Astrocyte (in vitro differentiated cells and primary cell): Measurements from ENCODE around the gene FAXC. TPM values are rescaled to one million over a fixed set of nuclear protein-coding genes. Genes with fewer than 3 reads are reported as not detected.

Source experiments
- DNase-seq: peaks from one replicate; pipeline ENCODE4 v3.0.0-alpha.2; 2010; ENCODE audit warnings: low read depth
- FAIRE-seq: peaks from 2 replicates; lab custom pipeline; 2011; peaks lifted over from hg19 to GRCh38; lab: Jason Lieb, UNC
- H2AFZ ChIP-seq: 2 replicates; pipeline ENCODE4 v1.6.0; 2012; ENCODE audit warnings: low read depth, low read length, inconsistent platforms
- H3K27ac ChIP-seq: 2 replicates; pipeline ENCODE4 v1.5.1; 2011; ENCODE audit warnings: low read depth, low read length, inconsistent platforms
- H3K27me3 ChIP-seq: 2 replicates; pipeline ENCODE4 v1.6.0; 2011; ENCODE audit warnings: low read length, inconsistent platforms; ENCODE audit not compliant: insufficient read depth
- H3K36me3 ChIP-seq: 2 replicates; pipeline ENCODE4 v1.5.1; 2011; ENCODE audit warnings: low read length, inconsistent platforms; ENCODE audit not compliant: insufficient read depth
- H3K4me1 ChIP-seq: 2 replicates; pipeline ENCODE4 v1.5.1; 2011; ENCODE audit warnings: low read length, inconsistent platforms; ENCODE audit not compliant: insufficient read depth
- H3K4me2 ChIP-seq: 2 replicates; pipeline ENCODE4 v1.6.0; 2012; ENCODE audit warnings: low read length, inconsistent platforms
- H3K4me3 ChIP-seq: 2 replicates; pipeline ENCODE4 v1.5.1; 2011; ENCODE audit warnings: low read depth, mild to moderate bottlenecking, low read length, inconsistent platforms; ENCODE audit not compliant: insufficient read depth
- H3K79me2 ChIP-seq: 2 replicates; pipeline ENCODE4 v1.6.0; 2012; ENCODE audit warnings: mild to moderate bottlenecking, low read length, inconsistent platforms; ENCODE audit not compliant: insufficient read depth
- H3K9ac ChIP-seq: 2 replicates; pipeline ENCODE4 v1.6.0; 2012; ENCODE audit warnings: mild to moderate bottlenecking, low read length, inconsistent platforms
- H3K9me3 ChIP-seq: 2 replicates; pipeline ENCODE4 v1.5.1; 2012; ENCODE audit warnings: low read depth, mild to moderate bottlenecking, low read length, inconsistent platforms; ENCODE audit not compliant: insufficient read depth
- H4K20me1 ChIP-seq: 2 replicates; pipeline ENCODE4 v1.6.0; 2012; ENCODE audit warnings: low read length, inconsistent platforms; ENCODE audit not compliant: insufficient read depth
- H3K27ac Mint-ChIP-seq: one replicate; pipeline ENCODE4 v1.8.0; 2021; ENCODE audit warnings: mild to moderate bottlenecking, mixed read lengths; ENCODE audit not compliant: unreplicated experiment
- H3K27me3 Mint-ChIP-seq: one replicate; pipeline ENCODE4 v1.8.0; 2021; ENCODE audit warnings: low read depth, mixed read lengths; ENCODE audit not compliant: unreplicated experiment
- H3K36me3 Mint-ChIP-seq: one replicate; pipeline ENCODE4 v1.8.0; 2021; ENCODE audit warnings: low read depth, mixed read lengths; ENCODE audit not compliant: unreplicated experiment
- H3K4me1 Mint-ChIP-seq: one replicate; pipeline ENCODE4 v1.8.0; 2021; ENCODE audit warnings: low read depth, mixed read lengths; ENCODE audit not compliant: unreplicated experiment
- H3K4me3 Mint-ChIP-seq: one replicate; pipeline ENCODE4 v1.8.0; 2021; ENCODE audit warnings: mild to moderate bottlenecking, moderate library complexity, mixed read lengths; ENCODE audit not compliant: unreplicated experiment
- H3K9me3 Mint-ChIP-seq: one replicate; pipeline ENCODE4 v1.8.0; 2021; ENCODE audit warnings: mild to moderate bottlenecking, mixed read lengths; ENCODE audit not compliant: unreplicated experiment
- EZH2 ChIP-seq: IDR thresholded peaks from 2 replicates; pipeline ENCODE4 v1.6.1; 2012; ENCODE audit warnings: mild to moderate bottlenecking, low read length, inconsistent platforms; ENCODE audit not compliant: insufficient read depth
- total RNA-seq: library from RNA; stranded (reverse); gene quantifications from 2 replicates; pipeline ENCODE4 v1.2.1, GENCODE V29; 2021
- TF ChIP-seq, protein P1 (sequence below): IDR thresholded peaks from 2 replicates; pipeline ENCODE4 v1.5.1; 2011; ENCODE audit warnings: low read depth, mild to moderate bottlenecking, inconsistent platforms, low read length, moderate library complexity; ENCODE audit not compliant: insufficient read depth

Gene FAXC
- total RNA-seq, 1 donor from 2014 or later, result 9.9 TPM

DNA sequence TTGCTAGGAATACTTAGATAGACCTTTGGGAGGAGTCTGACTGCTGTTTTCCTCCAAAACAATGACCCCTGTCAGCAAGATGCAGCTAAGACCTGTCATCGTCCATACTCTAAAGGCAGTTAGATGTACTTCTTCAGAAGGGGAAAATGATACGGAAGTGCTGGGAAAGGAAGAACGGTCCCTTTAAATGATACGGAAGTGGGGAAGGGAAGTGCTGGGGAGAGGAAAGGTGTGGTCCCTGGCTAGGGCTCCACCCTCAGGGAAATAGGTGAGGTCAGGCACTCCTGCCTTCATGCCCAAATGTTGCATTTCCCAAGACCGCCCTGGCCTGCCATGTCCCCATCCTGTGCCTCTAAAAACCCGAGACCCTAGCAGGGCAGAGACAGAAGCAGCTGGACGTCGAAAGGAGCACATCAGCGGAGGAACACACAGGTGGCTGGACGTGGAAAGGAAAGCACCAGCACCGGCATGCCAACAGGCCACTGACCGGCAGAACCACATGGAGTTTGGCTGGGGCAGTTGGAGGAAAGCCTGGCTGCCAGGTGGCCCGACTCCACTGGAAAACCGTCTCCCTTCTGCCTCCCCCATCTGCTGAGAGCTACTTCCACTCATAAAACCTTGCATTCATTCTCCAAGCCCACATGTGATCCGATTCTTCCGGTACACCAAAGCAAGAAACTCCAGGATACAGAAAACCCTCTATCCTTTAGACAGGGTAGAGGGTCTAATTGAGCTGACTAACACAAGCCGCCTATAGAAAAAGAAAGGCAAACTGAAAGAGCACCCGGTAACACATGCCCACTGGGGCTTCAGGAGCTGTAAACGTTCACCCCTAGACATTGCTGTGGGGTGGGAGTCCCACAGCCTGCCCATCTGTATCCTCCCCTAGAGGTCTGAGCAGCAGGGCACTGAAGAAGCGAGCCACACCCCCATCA is 94.6 kb downstream of the FAXC start:
- H3K4me3 ChIP-seq, result no peak overlapping the region
- Mint-ChIP-seq H3K4me3 (no peak overlapping the region), H3K9me3 (peaks cover 4% of the 10 kb centered on the region), H3K36me3 (no peaks in the 10 kb centered on the region), H3K27me3 (peaks cover 3% of the 10 kb centered on the region), H3K4me1 (no peaks in the 10 kb centered on the region), H3K27ac (no peak overlapping the region)
- no peak overlapping the region for H3K9ac ChIP-seq
- no peak overlapping the region for H3K4me2 ChIP-seq
- FAIRE-seq, result no peak
- H3K36me3 ChIP-seq, result no peaks in the 10 kb centered on the region
- no peaks in the 10 kb centered on the region for H4K20me1 ChIP-seq
- H3K9me3 ChIP-seq, result no peaks in the 10 kb centered on the region
- H3K27me3 ChIP-seq, result no peaks in the 10 kb centered on the region
- no peak overlapping the region for H2AFZ ChIP-seq
- TF ChIP-seq, protein P1, sequence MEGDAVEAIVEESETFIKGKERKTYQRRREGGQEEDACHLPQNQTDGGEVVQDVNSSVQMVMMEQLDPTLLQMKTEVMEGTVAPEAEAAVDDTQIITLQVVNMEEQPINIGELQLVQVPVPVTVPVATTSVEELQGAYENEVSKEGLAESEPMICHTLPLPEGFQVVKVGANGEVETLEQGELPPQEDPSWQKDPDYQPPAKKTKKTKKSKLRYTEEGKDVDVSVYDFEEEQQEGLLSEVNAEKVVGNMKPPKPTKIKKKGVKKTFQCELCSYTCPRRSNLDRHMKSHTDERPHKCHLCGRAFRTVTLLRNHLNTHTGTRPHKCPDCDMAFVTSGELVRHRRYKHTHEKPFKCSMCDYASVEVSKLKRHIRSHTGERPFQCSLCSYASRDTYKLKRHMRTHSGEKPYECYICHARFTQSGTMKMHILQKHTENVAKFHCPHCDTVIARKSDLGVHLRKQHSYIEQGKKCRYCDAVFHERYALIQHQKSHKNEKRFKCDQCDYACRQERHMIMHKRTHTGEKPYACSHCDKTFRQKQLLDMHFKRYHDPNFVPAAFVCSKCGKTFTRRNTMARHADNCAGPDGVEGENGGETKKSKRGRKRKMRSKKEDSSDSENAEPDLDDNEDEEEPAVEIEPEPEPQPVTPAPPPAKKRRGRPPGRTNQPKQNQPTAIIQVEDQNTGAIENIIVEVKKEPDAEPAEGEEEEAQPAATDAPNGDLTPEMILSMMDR, result no peak
- TF ChIP-seq EZH2, result no peak
- H3K27ac ChIP-seq, result no peak overlapping the region
- no peaks in the 10 kb centered on the region for H3K4me1 ChIP-seq
- DNase-seq, result no peak
- H3K79me2 ChIP-seq, result no peaks in the 10 kb centered on the region

- Mint-ChIP-seq H3K9me3 (peaks cover 1% of the 10 kb centered on the region), H3K27ac (no peak overlapping the region), H3K36me3 (no peaks in the 10 kb centered on the region), H3K4me1 (no peaks in the 10 kb centered on the region), H3K4me3 (no peak overlapping the region), H3K27me3 (peaks cover 3% of the 10 kb centered on the region)
- TF ChIP-seq, protein P1, result no peak
- TF ChIP-seq EZH2, result no peak
- H3K4me2 ChIP-seq, result no peak overlapping the region
- H2AFZ ChIP-seq, result no peak overlapping the region
- no peaks in the 10 kb centered on the region for H3K9me3 ChIP-seq
- no peaks in the 10 kb centered on the region for H3K27me3 ChIP-seq
- H3K27ac ChIP-seq, result no peak overlapping the region
- FAIRE-seq (no peak), DNase-seq (no peak)
- no peaks in the 10 kb centered on the region for H3K36me3 ChIP-seq
- no peak overlapping the region for H3K9ac ChIP-seq
- H3K79me2 ChIP-seq, result no peaks in the 10 kb centered on the region
- H3K4me3 ChIP-seq, result no peak overlapping the region
- no peaks in the 10 kb centered on the region for H3K4me1 ChIP-seq
- H4K20me1 ChIP-seq, result no peaks in the 10 kb centered on the region
Measured at GRCh38 chr6:99253271-99253670, 96.2 kb downstream of the FAXC start.

DNA sequence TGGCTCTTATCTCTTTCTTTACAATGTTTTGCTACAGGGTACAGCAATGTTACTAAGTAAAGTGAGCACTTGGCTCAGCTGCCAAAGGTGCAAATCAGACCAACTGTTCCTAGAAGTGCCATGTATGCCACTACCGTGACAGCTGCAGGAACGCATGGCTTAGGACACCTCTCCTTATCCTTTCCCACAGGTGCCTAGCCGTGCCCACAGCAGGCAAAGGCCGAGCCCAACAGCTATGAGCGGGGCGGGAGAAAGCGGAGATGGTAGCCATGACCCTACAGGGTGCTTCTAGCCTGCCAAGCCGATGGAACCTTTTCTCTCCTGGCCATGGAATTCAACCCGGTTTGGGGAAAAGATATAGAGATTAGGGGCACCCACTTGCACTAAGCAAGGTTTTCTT is 97.1 kb downstream of the FAXC start:
- TF ChIP-seq, protein P1, result no peak
- TF ChIP-seq EZH2, result no peak
- Mint-ChIP-seq H3K36me3 (no peaks in the 10 kb centered on the region), H3K27me3 (peaks cover 3% of the 10 kb centered on the region), H3K4me1 (no peaks in the 10 kb centered on the region), H3K4me3 (no peak overlapping the region), H3K9me3 (peaks cover 1% of the 10 kb centered on the region), H3K27ac (no peak overlapping the region)
- no peaks in the 10 kb centered on the region for H4K20me1 ChIP-seq
- H3K4me1 ChIP-seq, result no peaks in the 10 kb centered on the region
- H3K9ac ChIP-seq, result no peak overlapping the region
- no peak overlapping the region for H3K4me3 ChIP-seq
- no peak overlapping the region for H2AFZ ChIP-seq
- H3K4me2 ChIP-seq, result no peak overlapping the region
- FAIRE-seq (no peak), DNase-seq (no peak)
- H3K79me2 ChIP-seq, result no peaks in the 10 kb centered on the region
- no peaks in the 10 kb centered on the region for H3K36me3 ChIP-seq
- H3K27ac ChIP-seq, result no peak overlapping the region
- H3K9me3 ChIP-seq, result no peaks in the 10 kb centered on the region
- H3K27me3 ChIP-seq, result no peaks in the 10 kb centered on the region
